Parathyroid adenoma (tissue), 2 donors: ENCODE results near the gene CNN2.

ENCODE experiments used
- H2AFZ ChIP-seq: fragments of 300-600 bp; sonication (generic); one replicate; pipeline ENCODE4 v1.7.0; 2017; ENCODE audit warnings: antibody characterized with exemption, mild to moderate bottlenecking
- H3K27ac ChIP-seq: fragments of 300-600 bp; sonication (generic); one replicate; pipeline ENCODE4 v1.7.0; 2017
- H3K27me3 ChIP-seq: fragments of 300-600 bp; sonication (generic); one replicate; pipeline ENCODE4 v1.7.0; 2017; ENCODE audit warnings: low read length; ENCODE audit not compliant: control insufficient read depth, insufficient read depth
- H3K36me3 ChIP-seq: fragments of 300-600 bp; sonication (generic); one replicate; pipeline ENCODE4 v1.7.0; 2017; ENCODE audit warnings: low read length; ENCODE audit not compliant: control insufficient read depth, insufficient read depth
- H3K4me1 ChIP-seq: fragments of 300-600 bp; sonication (generic); one replicate; pipeline ENCODE4 v1.7.0; 2017; ENCODE audit warnings: control low read depth
- H3K4me2 ChIP-seq: fragments of 300-600 bp; sonication (generic); one replicate; pipeline ENCODE4 v1.7.0; 2017; ENCODE audit warnings: low read length
- H3K4me3 ChIP-seq: fragments of 300-600 bp; sonication (generic); one replicate; pipeline ENCODE4 v1.7.0; 2017; ENCODE audit warnings: low read depth, low read length
- H3K79me2 ChIP-seq: fragments of 300-600 bp; sonication (generic); one replicate; pipeline ENCODE4 v1.7.0; 2017; ENCODE audit warnings: control low read depth
- H3K9ac ChIP-seq: fragments of 300-600 bp; sonication (generic); one replicate; pipeline ENCODE4 v1.7.0; 2017; ENCODE audit warnings: mild to moderate bottlenecking
- H3K9me3 ChIP-seq: fragments of 300-600 bp; sonication (generic); one replicate; pipeline ENCODE4 v1.7.0; 2017; ENCODE audit warnings: low read length; ENCODE audit not compliant: control insufficient read depth
- CTCF ChIP-seq: fragments of 300-600 bp; sonication (generic); IDR thresholded peaks from one replicate; pipeline ENCODE4 v1.7.0; 2017; ENCODE audit warnings: antibody characterized with exemption, mild to moderate bottlenecking
- donor health status: primary hyperparathyroidism.

Gene CNN2

GRCh38 chr19:991174-991931, 35.1 kb upstream of the CNN2 start:
- Histone ChIP-seq H3K9ac (no peak overlapping the region), H3K4me2 (no peak overlapping the region), H3K4me3 (no peak overlapping the region), H3K4me1 (peaks cover 3% of the 10 kb centered on the region), H3K27ac (no peak overlapping the region), H3K36me3 (no peaks in the 10 kb centered on the region), H3K27me3 (no peaks in the 10 kb centered on the region), H3K79me2 (no peaks in the 10 kb centered on the region), H3K9me3 (no peaks in the 10 kb centered on the region), H2AFZ (no peak overlapping the region)
- no peak for TF ChIP-seq CTCF

GRCh38 chr19:991932-992669, 34.3 kb upstream of the CNN2 start:
- Histone ChIP-seq H2AFZ (no peak overlapping the region), H3K36me3 (no peaks in the 10 kb centered on the region), H3K4me1 (peaks cover 4% of the 10 kb centered on the region), H3K4me2 (no peak overlapping the region), H3K4me3 (no peak overlapping the region), H3K27me3 (no peaks in the 10 kb centered on the region), H3K27ac (no peak overlapping the region), H3K79me2 (no peaks in the 10 kb centered on the region), H3K9ac (no peak overlapping the region), H3K9me3 (no peaks in the 10 kb centered on the region)
- no peak for TF ChIP-seq CTCF

GRCh38 chr19:992670-993055, 33.7 kb upstream of the CNN2 start:
- no peak overlapping the region for H3K4me3 ChIP-seq
- H3K27me3 ChIP-seq: no peaks in the 10 kb centered on the region
- H3K4me1 ChIP-seq: peaks cover 4% of the 10 kb centered on the region
- H3K9me3 ChIP-seq: no peaks in the 10 kb centered on the region
- no peak overlapping the region for H3K4me2 ChIP-seq
- no peak for TF ChIP-seq CTCF
- H3K36me3 ChIP-seq: no peaks in the 10 kb centered on the region
- no peak overlapping the region for H2AFZ ChIP-seq
- H3K27ac ChIP-seq: no peak overlapping the region
- no peaks in the 10 kb centered on the region for H3K79me2 ChIP-seq
- H3K9ac ChIP-seq: no peak overlapping the region

- no peak overlapping the region for H3K4me2 ChIP-seq
- H2AFZ ChIP-seq: no peak overlapping the region
- no peaks in the 10 kb centered on the region for H3K27me3 ChIP-seq
- no peak overlapping the region for H3K9ac ChIP-seq
- no peaks in the 10 kb centered on the region for H3K36me3 ChIP-seq
- H3K27ac ChIP-seq: no peak overlapping the region
- H3K9me3 ChIP-seq: no peaks in the 10 kb centered on the region
- no peaks in the 10 kb centered on the region for H3K79me2 ChIP-seq
- no peak for TF ChIP-seq CTCF
- no peak overlapping the region for H3K4me3 ChIP-seq
- peaks cover 4% of the 10 kb centered on the region for H3K4me1 ChIP-seq
Measured at GRCh38 chr19:993361-993830, 33.0 kb upstream of the CNN2 start.
